GM10266 (cell line): ENCODE results near the gene STX1B.

ENCODE experiments used
- DNase-seq: peaks from one replicate; pipeline ENCODE4 v3.0.0; 2012; ENCODE audit errors: extremely low spot score
- CTCF ChIP-seq: IDR thresholded peaks from 2 replicates; pipeline ENCODE4 v1.5.1; 2012; ENCODE audit warnings: mild to moderate bottlenecking, low read depth; ENCODE audit not compliant: control insufficient read depth, insufficient read depth; ENCODE audit errors: missing control alignments

STX1B gene

GRCh38 chr16:30980959-30981358 lies 29.5 kb downstream of the STX1B start:
- no peak for DNase-seq
- TF ChIP-seq CTCF = no peak

GRCh38 chr16:30980434-30980833 lies 30.0 kb downstream of the STX1B start:
- no peak for DNase-seq
- TF ChIP-seq CTCF = no peak

- no peak for DNase-seq
- no peak for TF ChIP-seq CTCF
Measured at GRCh38 chr16:30980023-30980371, 30.4 kb downstream of the STX1B start.

GRCh38 chr16:30979170-30980022 lies 31.0 kb downstream of the STX1B start:
- no peak for TF ChIP-seq CTCF
- no peak for DNase-seq

DNA sequence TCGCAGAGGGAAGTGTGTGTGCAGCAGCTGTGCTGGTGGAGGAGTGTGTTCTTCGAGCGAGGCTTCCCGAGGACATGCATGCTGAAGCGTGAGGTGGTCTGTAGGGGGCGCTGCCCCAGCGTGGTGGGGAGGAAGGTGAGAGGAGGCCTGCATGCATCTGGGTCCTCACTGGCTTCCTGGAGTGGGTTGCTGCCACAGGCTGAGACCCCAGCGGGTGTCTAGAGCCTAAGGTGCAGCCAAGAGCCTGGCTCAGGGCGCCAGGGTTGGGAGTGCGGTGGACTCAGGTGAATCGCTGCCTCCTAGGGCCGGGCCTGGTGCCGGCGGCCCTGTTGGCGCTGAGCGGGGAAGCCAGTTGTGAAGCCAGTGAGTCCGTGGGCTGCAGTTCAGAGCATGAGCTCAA lies 32.9 kb downstream of the STX1B start:
- peak; percentile 40 for TF ChIP-seq CTCF
- no peak for DNase-seq

DNA sequence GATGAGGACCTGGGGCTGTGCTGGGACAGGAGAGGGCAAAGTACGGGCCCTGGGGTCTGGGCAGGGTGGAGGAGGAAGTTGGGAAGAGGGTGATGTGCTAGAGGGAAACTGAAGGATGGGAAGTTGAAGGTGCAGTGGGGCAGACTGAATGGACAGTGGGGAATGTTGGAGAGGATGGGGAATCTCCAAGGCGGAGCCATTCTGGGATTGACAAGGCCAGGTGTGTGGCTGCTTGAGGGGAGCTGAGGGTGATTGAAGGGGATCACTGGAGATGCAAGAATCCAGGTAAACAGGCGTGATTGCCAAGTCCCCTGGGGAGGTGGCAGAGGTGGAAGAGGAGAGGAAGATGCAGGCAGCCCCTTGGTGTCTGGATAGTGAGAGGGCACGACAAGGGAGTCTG lies 34.0 kb downstream of the STX1B start:
- no peak for TF ChIP-seq CTCF
- DNase-seq = no peak

DNA sequence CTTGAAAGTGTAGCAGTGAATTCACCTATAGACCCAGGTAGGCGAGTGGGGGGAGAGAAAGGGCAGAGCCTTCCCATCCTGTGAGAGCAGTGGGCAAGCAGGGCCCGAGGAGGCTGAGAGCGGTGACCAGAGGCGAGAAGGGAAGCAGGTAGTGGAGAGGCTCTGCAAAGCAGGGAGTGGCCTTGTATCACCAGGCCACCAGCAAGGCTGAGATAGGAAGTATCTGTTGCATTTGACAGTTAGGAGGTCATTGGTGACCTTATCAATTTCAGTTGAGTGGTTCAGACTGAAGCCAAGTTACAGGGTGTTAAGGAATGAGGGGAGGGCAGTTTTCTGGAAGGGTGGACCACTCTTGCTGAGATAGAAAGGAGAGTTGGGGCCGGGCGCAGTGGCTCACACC lies 36.1 kb downstream of the STX1B start:
- no peak for DNase-seq
- no peak for TF ChIP-seq CTCF
